Common myeloid progenitor, CD34-positive (primary cell): ENCODE results near the gene SOWAHA.
"Not testable (repeated sequence)": the region's sequence is repeated elsewhere in the genome, so short reads cannot be mapped to it uniquely, and the experiment has no call there.

ENCODE experiments used
- CTCF ChIA-PET: fragments of 350-600 bp; sonication (Branson Sonifier 250); formaldehyde crosslinking; loops from one replicate; lab custom pipeline; 2021; ENCODE audit warnings: antibody characterized with exemption; lab: Charles Lee
- POLR2A ChIA-PET: fragments of 350-600 bp; sonication (Branson Sonifier 250); formaldehyde crosslinking; loops from one replicate; lab custom pipeline; 2021; ENCODE audit warnings: antibody characterized with exemption; lab: Charles Lee
- DNase-seq, 3 donors: peaks; one replicate each; pipeline versions ENCODE4 v3.0.0 to v3.0.0-alpha.2; 2013
- H3K27ac ChIP-seq, 2 experiments: 1 replicate in 1 of 2; 2 replicates in 1 of 2; pipeline ENCODE4 v1.7.0; 2013; ENCODE audit warnings: inconsistent platforms in 2 of 2, low read length in 2 of 2, mild to moderate bottlenecking in 2 of 2, low read depth in 1 of 2, moderate library complexity in 1 of 2; ENCODE audit not compliant: severe bottlenecking in 2 of 2, insufficient read depth in 1 of 2, poor library complexity in 1 of 2
- H3K27me3 ChIP-seq, 5 experiments: replicated peaks in 2 of 5; 1 replicate in 3 of 5; 2 replicates in 2 of 5; pipeline versions ENCODE4 v1.6.1 to v1.7.0; 2013; ENCODE audit warnings: low read length in 4 of 5, mild to moderate bottlenecking in 2 of 5, moderate library complexity in 2 of 5, inconsistent platforms in 1 of 5; ENCODE audit not compliant: insufficient read depth in 5 of 5, control insufficient read depth in 4 of 5
- H3K36me3 ChIP-seq, 4 experiments: 1 replicate in 2 of 4; 2 replicates in 2 of 4; pipeline versions ENCODE4 v1.6.1 to v1.7.0; 2013; ENCODE audit warnings: low read length in 3 of 4, control low read depth in 1 of 4, mild to moderate bottlenecking in 1 of 4; ENCODE audit not compliant: control insufficient read depth in 4 of 4, insufficient read depth in 4 of 4
- H3K4me1 ChIP-seq, 4 experiments: 1 replicate in 3 of 4; 2 replicates in 1 of 4; pipeline versions ENCODE4 v1.6.1 to v1.7.1; 2013; ENCODE audit warnings: low read length in 3 of 4, mild to moderate bottlenecking in 3 of 4, control low read depth in 1 of 4, inconsistent platforms in 1 of 4, moderate library complexity in 1 of 4; ENCODE audit not compliant: control insufficient read depth in 4 of 4, insufficient read depth in 4 of 4; ENCODE audit errors: control extremely low read depth in 1 of 4
- H3K4me3 ChIP-seq, 7 experiments: 1 replicate in 4 of 7; 2 replicates in 3 of 7; pipeline versions ENCODE4 v1.5.1 to v1.7.0; 2013; ENCODE audit warnings: mild to moderate bottlenecking in 7 of 7, low read length in 6 of 7, moderate library complexity in 6 of 7, inconsistent platforms in 2 of 7, low read depth in 2 of 7, control low read depth in 1 of 7; ENCODE audit not compliant: insufficient read depth in 4 of 7, control insufficient read depth in 1 of 7; ENCODE audit errors: extremely low read depth in 1 of 7
- H3K9me3 ChIP-seq, 5 experiments: 1 replicate in 4 of 5; 2 replicates in 1 of 5; pipeline versions ENCODE4 v1.6.1 to v1.7.1; 2013; ENCODE audit warnings: low read length in 4 of 5, mild to moderate bottlenecking in 2 of 5, inconsistent platforms in 1 of 5, low read depth in 1 of 5, moderate library complexity in 1 of 5; ENCODE audit not compliant: control insufficient read depth in 4 of 5, insufficient read depth in 2 of 5; ENCODE audit errors: control extremely low read depth in 1 of 5
- WGBS: methylation state at CpG from one replicate; pipeline ENCODE4 v1.1.5; 2013; ENCODE audit not compliant: insufficient coverage; 5-methylcytosine and 5-hydroxymethylcytosine counted together

The SOWAHA gene

DNA sequence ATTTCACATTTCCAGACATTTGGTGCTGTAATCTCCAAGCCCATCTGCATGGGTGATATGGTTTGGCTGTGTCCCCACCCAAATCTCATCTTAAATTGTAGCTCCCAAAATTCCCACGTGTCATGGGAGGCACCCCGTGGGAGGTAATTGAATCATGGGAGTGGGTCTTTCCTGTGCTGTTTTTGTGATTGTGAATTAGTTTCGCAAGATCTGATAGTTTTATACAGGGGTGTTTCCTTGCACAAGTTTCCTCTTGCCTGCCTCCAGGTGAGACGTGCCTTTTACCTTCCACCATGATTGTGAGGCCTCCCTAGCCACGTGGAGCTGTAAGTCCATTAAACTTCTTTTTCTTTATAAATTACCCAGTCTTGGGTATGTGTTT is 10.4 kb upstream of the SOWAHA start:
- CTCF ChIA-PET: interaction anchor here (1.6 to 2.2 kb wide), 3 partner anchors 10 to 48 kb away, joined by 5 to 8 read pairs (median 5); no protein-coding TSS in a partner anchor
- H3K4me1 ChIP-seq, H3K36me3 ChIP-seq, DNase-seq, H3K9me3 ChIP-seq, H3K27me3 ChIP-seq, H3K27ac ChIP-seq, H3K4me3 ChIP-seq, POLR2A ChIA-PET: not testable (repeated sequence)
- no CpG with 5 or more reads among the region's 5 CpGs for WGBS

- CTCF ChIA-PET, POLR2A ChIA-PET: not testable (repeated sequence)
- WGBS: no CpG with 5 or more reads among the region's 1 CpG
Observed at GRCh38 chr5:132804219-132804618, 8.9 kb upstream of the SOWAHA start.

DNA sequence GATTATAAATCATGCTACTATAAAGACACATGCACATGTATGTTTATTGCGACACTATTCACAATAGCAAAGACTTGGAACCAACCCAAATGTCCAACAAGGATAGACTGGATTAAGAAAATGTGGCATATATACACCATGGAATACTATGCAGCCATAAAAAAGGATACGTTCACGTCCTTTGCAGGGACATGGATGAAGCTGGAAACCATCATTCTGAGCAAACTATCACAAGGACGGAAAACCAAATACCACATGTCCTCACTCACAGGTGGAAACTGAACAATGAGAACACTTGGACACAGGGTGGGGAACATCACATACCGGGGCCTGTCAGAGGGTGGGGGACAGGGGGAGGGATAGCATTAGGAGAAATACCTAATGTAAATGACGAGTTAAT is 7.2 kb upstream of the SOWAHA start:
- POLR2A ChIA-PET, H3K4me3 ChIP-seq, H3K36me3 ChIP-seq, H3K9me3 ChIP-seq, H3K4me1 ChIP-seq, DNase-seq, H3K27ac ChIP-seq: not testable (repeated sequence)
- CTCF ChIA-PET: interaction anchor here (0.8 to 1.8 kb wide), 2 partner anchors 17 to 28 kb away, joined by 3 to 7 read pairs; no protein-coding TSS in a partner anchor
- peaks cover 0 to 25% (median 7%) of the 10 kb centered on the region in 5 experiments for H3K27me3 ChIP-seq
- WGBS: no CpG with 5 or more reads among the region's 6 CpGs

More at GRCh38 chr5:132804219-132804618, 8.9 kb upstream of the SOWAHA start:
- not testable (repeated sequence) for DNase-seq, H3K4me1 ChIP-seq, H3K36me3 ChIP-seq, H3K27ac ChIP-seq, H3K9me3 ChIP-seq, H3K4me3 ChIP-seq
- H3K27me3 ChIP-seq: peaks cover 0 to 13% (median 7%) of the 10 kb centered on the region in 5 experiments

GRCh38 chr5:132806804-132807162 is 6.3 kb upstream of the SOWAHA start:
- 93% methylated on average over 5 of the region's 12 CpGs for WGBS
- H3K27ac ChIP-seq, H3K4me1 ChIP-seq, POLR2A ChIA-PET, DNase-seq, H3K4me3 ChIP-seq, H3K9me3 ChIP-seq, H3K36me3 ChIP-seq: not testable (repeated sequence)
- CTCF ChIA-PET: interaction anchor here (0.8 to 5.7 kb wide), 10 partner anchors 9 to 56 kb away, joined by 3 to 43 read pairs (median 4); no protein-coding TSS in a partner anchor
- peaks cover 5 to 33% (median 11%) of the 10 kb centered on the region in 5 experiments for H3K27me3 ChIP-seq

DNA sequence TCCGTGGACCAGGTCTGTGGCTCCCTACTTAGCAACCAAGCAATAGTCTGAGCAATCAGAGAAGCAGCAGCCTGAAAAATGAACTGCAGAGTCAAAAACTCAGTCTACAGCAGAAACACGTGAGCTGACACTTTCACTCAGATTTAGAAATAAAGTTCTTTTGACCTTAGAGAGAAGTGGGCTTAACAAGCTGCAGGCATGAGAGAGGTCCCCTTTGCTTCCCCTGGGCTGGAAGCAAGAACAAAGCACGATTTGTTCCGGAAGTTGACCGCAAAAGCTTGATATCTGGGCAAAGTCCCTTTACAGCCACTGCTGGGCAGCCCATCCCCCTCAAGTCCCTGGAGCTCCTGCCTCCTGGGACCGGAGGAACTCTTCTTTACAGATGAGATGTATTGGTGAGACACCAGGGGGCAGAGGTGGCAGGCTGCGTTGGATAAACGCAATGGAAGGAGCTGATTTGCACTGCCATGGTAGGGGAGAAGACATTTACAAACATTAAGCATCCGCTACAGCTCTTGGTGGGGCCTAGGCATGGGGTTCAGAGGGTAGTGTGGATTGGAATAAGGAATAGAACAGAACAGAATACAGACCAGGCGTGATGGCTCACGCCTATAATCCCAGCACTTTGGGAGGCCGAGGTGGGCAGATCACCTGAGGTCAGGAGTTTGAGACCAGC is 5.8 kb upstream of the SOWAHA start:
- Histone ChIP-seq H3K27me3 (peaks cover 6 to 39% (median 15%) of the 10 kb centered on the region in 5 experiments), H3K9me3 (no peaks in the 10 kb centered on the region), H3K27ac (no peak overlapping the region), H3K36me3 (no peaks in the 10 kb centered on the region), H3K4me3 (no peak overlapping the region), H3K4me1 (peaks cover 0 to 5% (median 2%) of the 10 kb centered on the region in 4 experiments)
- CTCF ChIA-PET: interaction anchor here (0.8 to 5.7 kb wide), 13 partner anchors 8 to 56 kb away, joined by 3 to 43 read pairs (median 4); no protein-coding TSS in a partner anchor
- WGBS: 49% methylated on average over 8 of the region's 12 CpGs
- POLR2A ChIA-PET: interaction anchor here (0.6 kb wide), 1 partner anchor 25 kb away, joined by 5 read pairs; no protein-coding TSS in a partner anchor
- DNase-seq: peak in 2 of 3 donors; percentile 43 to 52

DNA sequence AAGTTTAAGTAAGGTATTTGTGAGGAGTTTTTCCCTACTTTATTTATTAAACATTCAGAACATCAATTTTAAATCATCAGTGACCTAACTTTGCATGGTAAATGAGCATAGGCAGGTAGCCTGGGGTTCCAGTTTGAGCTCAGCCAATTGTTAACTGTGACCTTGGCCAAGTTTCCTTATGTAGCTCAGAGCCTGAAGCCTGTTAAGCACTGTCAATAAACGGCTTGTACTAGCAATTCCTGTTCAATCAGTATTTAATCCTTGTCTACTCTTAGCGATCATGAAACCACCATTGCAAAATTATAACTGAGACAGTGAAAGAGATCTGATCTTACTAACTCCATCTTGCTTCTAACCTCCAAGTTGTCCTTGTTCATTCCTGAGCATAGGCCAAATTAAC is 4.7 kb upstream of the SOWAHA start:
- WGBS: 100% methylated on average over 1 of the region's 2 CpGs
- H3K4me3 ChIP-seq: no peak overlapping the region
- peaks cover 11 to 48% (median 17%) of the 10 kb centered on the region in 5 experiments for H3K27me3 ChIP-seq
- H3K27ac ChIP-seq: no peak overlapping the region
- peaks cover 0 to 11% (median 9%) of the 10 kb centered on the region in 4 experiments for H3K4me1 ChIP-seq
- DNase-seq: no peak
- POLR2A ChIA-PET: no interaction called here
- CTCF ChIA-PET: interaction anchor here (0.9 to 5.7 kb wide), 5 partner anchors 10 to 282 kb away, joined by 3 to 43 read pairs (median 5); no protein-coding TSS in a partner anchor
- H3K36me3 ChIP-seq: no peaks in the 10 kb centered on the region
- no peaks in the 10 kb centered on the region for H3K9me3 ChIP-seq

DNA sequence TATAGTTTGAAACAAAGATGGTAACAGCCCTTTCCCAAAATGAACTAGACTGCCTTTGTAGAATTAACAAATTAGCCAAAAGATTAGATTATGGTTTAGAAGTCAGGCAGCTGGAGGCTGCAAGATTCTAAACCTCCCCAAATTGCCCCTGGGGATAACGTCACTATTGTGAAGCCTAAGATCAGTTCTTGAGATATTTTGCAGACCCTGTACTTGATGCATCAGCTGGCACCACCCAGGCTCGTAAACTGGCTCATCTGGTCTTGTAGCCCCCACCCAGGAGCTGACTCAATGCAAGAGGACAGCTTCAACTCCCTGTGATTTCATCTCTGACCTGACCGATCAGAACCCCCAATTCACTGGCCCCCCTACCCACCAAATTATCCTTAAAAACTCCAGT is 4.2 kb upstream of the SOWAHA start:
- ChIA-PET CTCF (interaction anchor here (0.9 to 5.7 kb wide), 5 partner anchors 8 to 283 kb away, joined by 3 to 43 read pairs (median 5); no protein-coding TSS in a partner anchor), POLR2A (interaction anchor here (0.7 kb wide), 1 partner anchor 1333 kb away, joined by 3 read pairs; no protein-coding TSS in a partner anchor)
- H3K4me3 ChIP-seq: no peak overlapping the region
- peaks cover 0 to 14% (median 13%) of the 10 kb centered on the region in 4 experiments for H3K4me1 ChIP-seq
- H3K27ac ChIP-seq: no peak overlapping the region
- 60% methylated on average over 3 of the region's 3 CpGs for WGBS
- H3K27me3 ChIP-seq: peaks cover 11 to 53% (median 17%) of the 10 kb centered on the region in 5 experiments
- no peak for DNase-seq
- H3K36me3 ChIP-seq: no peaks in the 10 kb centered on the region
- H3K9me3 ChIP-seq: no peaks in the 10 kb centered on the region
